HG03565 (cell line): ENCODE measurements around the gene CSN1S1.

Experiments used
- ATAC-seq: cut with Tn5 transposase; IDR thresholded peaks from one replicate; pipeline ENCODE4 v1.9.1; 2021; ENCODE audit warnings: mild to moderate bottlenecking, moderate library complexity; ENCODE audit not compliant: unreplicated experiment

Gene CSN1S1

DNA sequence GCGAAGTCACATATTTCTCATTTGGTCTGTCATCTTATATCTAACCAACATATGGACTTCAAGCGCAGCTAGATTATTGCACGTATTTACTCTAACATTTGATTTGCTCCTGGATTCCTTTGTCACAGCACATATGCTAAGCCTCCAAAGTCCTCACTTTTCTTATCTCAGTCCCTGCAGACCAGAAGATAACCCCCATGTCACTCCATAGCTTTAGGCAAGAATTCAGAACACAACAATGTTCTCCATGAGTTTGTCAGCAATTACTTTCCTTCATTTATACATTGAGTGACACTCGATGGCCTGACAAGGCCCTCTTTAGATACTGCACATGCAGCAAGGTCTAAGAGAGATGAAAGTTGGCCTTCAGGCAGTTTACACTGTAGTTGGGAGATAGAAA is 60.1 kb downstream of the CSN1S1 start:
- no peak for ATAC-seq

DNA sequence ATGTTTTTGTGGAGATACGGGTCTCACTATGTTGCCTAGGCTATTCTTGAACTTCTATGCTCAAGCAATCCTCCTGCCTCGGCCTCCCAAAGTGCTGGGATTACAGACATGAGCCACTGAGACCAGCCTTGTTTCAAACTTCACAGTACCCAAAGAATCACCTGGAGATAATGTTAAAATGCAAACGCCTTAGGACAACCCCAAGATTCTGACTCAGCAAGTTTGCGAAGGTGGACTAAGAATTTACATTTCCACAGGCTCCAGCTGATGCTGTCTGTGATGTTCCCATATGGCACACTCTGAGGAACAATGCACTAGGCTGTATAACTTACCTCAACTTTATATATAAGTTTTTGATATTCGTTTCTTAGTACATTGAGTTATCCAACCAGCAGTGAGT is 63.9 kb downstream of the CSN1S1 start:
- ATAC-seq, result no peak

DNA sequence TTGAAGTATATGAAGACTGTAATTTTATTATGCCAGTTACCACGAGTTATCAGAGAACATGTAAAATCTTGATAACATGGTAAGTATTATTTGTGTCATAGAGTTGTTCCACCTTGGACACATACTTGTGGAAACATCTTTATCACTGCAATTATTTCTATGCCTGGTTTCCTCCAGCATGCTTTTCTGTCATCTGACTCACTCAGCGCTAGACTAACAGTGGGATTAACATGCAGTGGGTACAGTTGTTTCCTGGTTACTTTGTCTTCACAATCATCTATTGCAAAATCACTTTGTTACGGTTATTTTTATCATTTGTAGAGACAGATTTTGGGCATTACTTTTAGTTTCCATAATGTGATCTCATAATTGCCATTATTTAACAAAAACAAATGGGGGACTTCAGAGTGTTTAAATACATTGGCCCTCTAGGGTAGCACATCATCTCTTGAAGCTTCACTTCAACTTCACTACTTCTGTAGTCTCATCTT is 64.7 kb downstream of the CSN1S1 start, which contains the start of gene STATH:
STATH (plus strand) TSS at position 441 of the 491 bp plus-strand sequence. CDS start 2,472 bp downstream, outside the sequence.
- ATAC-seq, result no peak
